ENCODE data around the gene LNP1.

GRCh38 chr3:100482176-100482575 lies 80.8 kb downstream of the LNP1 start:
- TF ChIP-seq CTCF (IDR thresholded peaks at IDR 0.05; ENCODE audit: low read depth, low read length) (no peak), EZH2phosphoT487 (IDR thresholded peaks at IDR 0.05; ENCODE audit: low read depth) (no peak)
